SU-DHL-6 (cell line): ENCODE measurements around the gene FAM217A.
"Not testable (repeated sequence)": the region's sequence is repeated elsewhere in the genome, so short reads cannot be mapped to it uniquely, and the experiment has no call there.

Source experiments
- CTCF ChIP-seq: fragments of 200-600 bp; sonication (generic); IDR thresholded peaks from one replicate; pipeline ENCODE4 v1.5.1; 2017; ENCODE audit warnings: antibody characterized with exemption, mild to moderate bottlenecking, low read length, moderate library complexity; ENCODE audit not compliant: insufficient read depth, poor library complexity, severe bottlenecking
- EZH2phosphoT487 ChIP-seq: fragments of 200-600 bp; sonication (generic), shearing (Covaris generic); conservative IDR thresholded peaks from 2 replicates; pipeline ENCODE4 v1.6.1; 2018; ENCODE audit warnings: mild to moderate bottlenecking, antibody characterized with exemption, low read length, moderate library complexity, mixed read lengths

- TF ChIP-seq CTCF, EZH2phosphoT487: not testable (repeated sequence)
Observed at GRCh38 chr6:4090043-4090442, 11.1 kb upstream of the FAM217A start.
